Ishikawa (cell line): ENCODE measurements around the gene BAZ2B.

Source experiments
- USF1 ChIP-seq: IDR thresholded peaks from 2 replicates; pipeline ENCODE4 v1.6.1; 2012
- YY1 ChIP-seq: IDR thresholded peaks from 2 replicates; pipeline ENCODE4 v1.6.1; 2012; ENCODE audit warnings: low read depth

- TF ChIP-seq USF1 (no peak), YY1 (no peak)
Observed at GRCh38 chr2:159531475-159531874, 84.9 kb downstream of the BAZ2B start.
